22Rv1 (cell line): ENCODE data around the gene NDUFB8.
"Not testable (repeated sequence)": the region's sequence is repeated elsewhere in the genome, so short reads cannot be mapped to it uniquely, and the experiment has no call there.

Experiments
- H3K27ac ChIP-seq: fragments of 450-650 bp; 2 replicates; pipeline ENCODE4 v1.5.1; 2017
- CTCF ChIP-seq: fragments of 450-650 bp; IDR thresholded peaks from 2 replicates; pipeline ENCODE4 v1.5.1; 2017; ENCODE audit warnings: mild to moderate bottlenecking
- ZFX ChIP-seq: fragments of 450-650 bp; IDR thresholded peaks from 2 replicates; pipeline ENCODE4 v1.6.1; 2017; ENCODE audit warnings: antibody characterized with exemption, borderline replicate concordance

The NDUFB8 gene

GRCh38 chr10:100529475-100530298, at the start of gene NDUFB8:
Gene NDUFB8, minus strand, starts transcription at chr10:100529871. Its CDS starts 20 bp downstream, at chr10:100529851.
- peak within 1 kb of the TSS; percentile 78 for H3K27ac ChIP-seq
- no peak for TF ChIP-seq CTCF
- no peak for TF ChIP-seq ZFX

DNA sequence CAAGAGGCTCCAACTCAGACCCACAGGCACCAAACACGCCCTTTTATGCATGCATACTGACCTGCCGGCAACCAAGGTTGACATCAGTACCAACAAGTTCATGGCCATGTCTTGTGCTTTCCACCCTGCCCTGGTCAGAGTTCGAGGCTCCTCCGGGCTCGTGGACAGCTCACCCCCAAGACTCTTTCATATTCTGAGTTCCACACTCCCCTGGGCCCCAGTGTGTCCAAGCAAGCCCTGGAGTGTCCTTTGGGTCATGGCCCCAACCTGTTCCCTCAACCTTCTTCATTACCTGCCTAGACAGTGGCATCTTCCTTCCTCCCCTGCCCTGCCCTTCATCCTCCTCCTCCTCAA, 46.6 kb upstream of the NDUFB8 start:
- no peak for TF ChIP-seq CTCF
- no peak for TF ChIP-seq ZFX
- H3K27ac ChIP-seq, result no peak overlapping the region

GRCh38 chr10:100575585-100576281, 46.1 kb upstream of the NDUFB8 start:
- no peak overlapping the region for H3K27ac ChIP-seq
- no peak for TF ChIP-seq ZFX
- no peak for TF ChIP-seq CTCF

DNA sequence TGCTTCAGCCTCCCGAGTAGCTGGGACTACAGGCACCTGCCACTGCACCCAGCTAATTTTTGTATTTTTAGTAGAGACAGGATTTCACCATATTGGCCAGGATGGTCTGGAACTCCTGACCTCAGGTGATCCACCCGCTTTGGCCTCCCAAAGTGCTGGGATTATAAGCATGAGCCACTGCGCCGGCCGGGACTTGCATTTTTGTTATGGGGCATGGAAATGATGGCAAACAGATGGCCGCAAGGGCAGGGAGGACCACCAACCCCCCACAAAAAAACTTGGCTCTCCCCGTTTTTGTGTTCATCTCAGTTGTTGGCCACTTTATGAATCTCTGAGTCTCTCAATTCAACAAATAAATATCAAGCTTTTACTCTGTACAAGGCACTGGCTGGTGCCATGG, 45.5 kb upstream of the NDUFB8 start:
- H3K27ac ChIP-seq, result not testable (repeated sequence)

GRCh38 chr10:100571084-100571856, 41.6 kb upstream of the NDUFB8 start:
- no peak overlapping the region for H3K27ac ChIP-seq
- TF ChIP-seq CTCF (no peak), ZFX (no peak)

- TF ChIP-seq ZFX (no peak), CTCF (no peak)
Measured at GRCh38 chr10:100570506-100570905, 40.8 kb upstream of the NDUFB8 start.

GRCh38 chr10:100569687-100570481, 40.2 kb upstream of the NDUFB8 start:
- no peak overlapping the region for H3K27ac ChIP-seq
- TF ChIP-seq CTCF, result peak; percentile 7; the same call in 1 of the 2 replicates
- no peak for TF ChIP-seq ZFX

More at GRCh38 chr10:100570506-100570905, 40.8 kb upstream of the NDUFB8 start:
- H3K27ac ChIP-seq, result no peak overlapping the region
